ENCODE data around the gene NOTCH1.

DNA sequence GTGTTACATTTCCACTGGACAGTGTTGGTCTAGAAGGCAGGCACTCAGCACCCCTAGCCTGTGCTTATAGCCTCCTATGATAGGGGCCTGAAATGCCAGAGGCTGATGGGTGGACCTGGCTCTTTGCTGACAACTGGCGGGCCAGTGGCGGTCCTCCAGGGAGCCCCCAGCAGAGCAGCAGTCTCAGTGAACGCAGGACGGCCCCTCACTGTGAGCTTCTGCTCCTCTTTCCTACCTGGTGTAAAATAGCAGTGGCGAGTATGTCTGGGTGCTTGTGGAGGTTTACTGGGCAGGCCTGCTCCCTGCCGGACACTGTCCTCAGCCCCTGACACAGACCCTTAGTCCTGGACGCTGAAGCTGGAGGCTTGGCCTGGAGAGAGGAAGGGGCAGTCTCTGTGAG is 59.7 kb downstream of the NOTCH1 start:
- TF ChIP-seq, protein P1, sequence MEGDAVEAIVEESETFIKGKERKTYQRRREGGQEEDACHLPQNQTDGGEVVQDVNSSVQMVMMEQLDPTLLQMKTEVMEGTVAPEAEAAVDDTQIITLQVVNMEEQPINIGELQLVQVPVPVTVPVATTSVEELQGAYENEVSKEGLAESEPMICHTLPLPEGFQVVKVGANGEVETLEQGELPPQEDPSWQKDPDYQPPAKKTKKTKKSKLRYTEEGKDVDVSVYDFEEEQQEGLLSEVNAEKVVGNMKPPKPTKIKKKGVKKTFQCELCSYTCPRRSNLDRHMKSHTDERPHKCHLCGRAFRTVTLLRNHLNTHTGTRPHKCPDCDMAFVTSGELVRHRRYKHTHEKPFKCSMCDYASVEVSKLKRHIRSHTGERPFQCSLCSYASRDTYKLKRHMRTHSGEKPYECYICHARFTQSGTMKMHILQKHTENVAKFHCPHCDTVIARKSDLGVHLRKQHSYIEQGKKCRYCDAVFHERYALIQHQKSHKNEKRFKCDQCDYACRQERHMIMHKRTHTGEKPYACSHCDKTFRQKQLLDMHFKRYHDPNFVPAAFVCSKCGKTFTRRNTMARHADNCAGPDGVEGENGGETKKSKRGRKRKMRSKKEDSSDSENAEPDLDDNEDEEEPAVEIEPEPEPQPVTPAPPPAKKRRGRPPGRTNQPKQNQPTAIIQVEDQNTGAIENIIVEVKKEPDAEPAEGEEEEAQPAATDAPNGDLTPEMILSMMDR (IDR thresholded peaks at IDR 0.05; ENCODE audit: poor library complexity, severe bottlenecking), result no peak
- TF ChIP-seq POLR2AphosphoS5 (IDR thresholded peaks at IDR 0.05) (no peak), SMC3 (conservative IDR thresholded peaks at IDR 0.05; ENCODE audit: poor library complexity) (no peak), MXI1 (conservative IDR thresholded peaks at IDR 0.05; ENCODE audit: poor library complexity, severe bottlenecking) (no peak), RAD21 (conservative IDR thresholded peaks at IDR 0.05) (no peak), EZH2 (IDR thresholded peaks at IDR 0.05; ENCODE audit: borderline replicate concordance, insufficient read depth, low read length, poor library complexity, severe bottlenecking) (no peak), EP300 (conservative IDR thresholded peaks at IDR 0.05; ENCODE audit: poor library complexity, severe bottlenecking) (no peak), TAF1 (IDR thresholded peaks at IDR 0.05; ENCODE audit: low read depth) (no peak)
- TF ChIP-seq, protein P2, sequence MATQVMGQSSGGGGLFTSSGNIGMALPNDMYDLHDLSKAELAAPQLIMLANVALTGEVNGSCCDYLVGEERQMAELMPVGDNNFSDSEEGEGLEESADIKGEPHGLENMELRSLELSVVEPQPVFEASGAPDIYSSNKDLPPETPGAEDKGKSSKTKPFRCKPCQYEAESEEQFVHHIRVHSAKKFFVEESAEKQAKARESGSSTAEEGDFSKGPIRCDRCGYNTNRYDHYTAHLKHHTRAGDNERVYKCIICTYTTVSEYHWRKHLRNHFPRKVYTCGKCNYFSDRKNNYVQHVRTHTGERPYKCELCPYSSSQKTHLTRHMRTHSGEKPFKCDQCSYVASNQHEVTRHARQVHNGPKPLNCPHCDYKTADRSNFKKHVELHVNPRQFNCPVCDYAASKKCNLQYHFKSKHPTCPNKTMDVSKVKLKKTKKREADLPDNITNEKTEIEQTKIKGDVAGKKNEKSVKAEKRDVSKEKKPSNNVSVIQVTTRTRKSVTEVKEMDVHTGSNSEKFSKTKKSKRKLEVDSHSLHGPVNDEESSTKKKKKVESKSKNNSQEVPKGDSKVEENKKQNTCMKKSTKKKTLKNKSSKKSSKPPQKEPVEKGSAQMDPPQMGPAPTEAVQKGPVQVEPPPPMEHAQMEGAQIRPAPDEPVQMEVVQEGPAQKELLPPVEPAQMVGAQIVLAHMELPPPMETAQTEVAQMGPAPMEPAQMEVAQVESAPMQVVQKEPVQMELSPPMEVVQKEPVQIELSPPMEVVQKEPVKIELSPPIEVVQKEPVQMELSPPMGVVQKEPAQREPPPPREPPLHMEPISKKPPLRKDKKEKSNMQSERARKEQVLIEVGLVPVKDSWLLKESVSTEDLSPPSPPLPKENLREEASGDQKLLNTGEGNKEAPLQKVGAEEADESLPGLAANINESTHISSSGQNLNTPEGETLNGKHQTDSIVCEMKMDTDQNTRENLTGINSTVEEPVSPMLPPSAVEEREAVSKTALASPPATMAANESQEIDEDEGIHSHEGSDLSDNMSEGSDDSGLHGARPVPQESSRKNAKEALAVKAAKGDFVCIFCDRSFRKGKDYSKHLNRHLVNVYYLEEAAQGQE (IDR thresholded peaks at IDR 0.05; ENCODE audit: borderline replicate concordance), result no peak
